Right forelimb (tissue), 1 donor: Measurements from ENCODE around the gene AKNA.
A peak's percentile ranks its signal among the peaks of the same experiment; 100 is the strongest.

Experiments
- DNase-seq: peaks from one replicate; pipeline ENCODE4 v3.0.0-alpha.2; 2018

AKNA gene, protein sequence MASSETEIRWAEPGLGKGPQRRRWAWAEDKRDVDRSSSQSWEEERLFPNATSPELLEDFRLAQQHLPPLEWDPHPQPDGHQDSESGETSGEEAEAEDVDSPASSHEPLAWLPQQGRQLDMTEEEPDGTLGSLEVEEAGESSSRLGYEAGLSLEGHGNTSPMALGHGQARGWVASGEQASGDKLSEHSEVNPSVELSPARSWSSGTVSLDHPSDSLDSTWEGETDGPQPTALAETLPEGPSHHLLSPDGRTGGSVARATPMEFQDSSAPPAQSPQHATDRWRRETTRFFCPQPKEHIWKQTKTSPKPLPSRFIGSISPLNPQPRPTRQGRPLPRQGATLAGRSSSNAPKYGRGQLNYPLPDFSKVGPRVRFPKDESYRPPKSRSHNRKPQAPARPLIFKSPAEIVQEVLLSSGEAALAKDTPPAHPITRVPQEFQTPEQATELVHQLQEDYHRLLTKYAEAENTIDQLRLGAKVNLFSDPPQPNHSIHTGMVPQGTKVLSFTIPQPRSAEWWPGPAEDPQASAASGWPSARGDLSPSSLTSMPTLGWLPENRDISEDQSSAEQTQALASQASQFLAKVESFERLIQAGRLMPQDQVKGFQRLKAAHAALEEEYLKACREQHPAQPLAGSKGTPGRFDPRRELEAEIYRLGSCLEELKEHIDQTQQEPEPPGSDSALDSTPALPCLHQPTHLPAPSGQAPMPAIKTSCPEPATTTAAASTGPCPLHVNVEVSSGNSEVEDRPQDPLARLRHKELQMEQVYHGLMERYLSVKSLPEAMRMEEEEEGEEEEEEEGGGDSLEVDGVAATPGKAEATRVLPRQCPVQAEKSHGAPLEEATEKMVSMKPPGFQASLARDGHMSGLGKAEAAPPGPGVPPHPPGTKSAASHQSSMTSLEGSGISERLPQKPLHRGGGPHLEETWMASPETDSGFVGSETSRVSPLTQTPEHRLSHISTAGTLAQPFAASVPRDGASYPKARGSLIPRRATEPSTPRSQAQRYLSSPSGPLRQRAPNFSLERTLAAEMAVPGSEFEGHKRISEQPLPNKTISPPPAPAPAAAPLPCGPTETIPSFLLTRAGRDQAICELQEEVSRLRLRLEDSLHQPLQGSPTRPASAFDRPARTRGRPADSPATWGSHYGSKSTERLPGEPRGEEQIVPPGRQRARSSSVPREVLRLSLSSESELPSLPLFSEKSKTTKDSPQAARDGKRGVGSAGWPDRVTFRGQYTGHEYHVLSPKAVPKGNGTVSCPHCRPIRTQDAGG (N-terminal part only)

DNA sequence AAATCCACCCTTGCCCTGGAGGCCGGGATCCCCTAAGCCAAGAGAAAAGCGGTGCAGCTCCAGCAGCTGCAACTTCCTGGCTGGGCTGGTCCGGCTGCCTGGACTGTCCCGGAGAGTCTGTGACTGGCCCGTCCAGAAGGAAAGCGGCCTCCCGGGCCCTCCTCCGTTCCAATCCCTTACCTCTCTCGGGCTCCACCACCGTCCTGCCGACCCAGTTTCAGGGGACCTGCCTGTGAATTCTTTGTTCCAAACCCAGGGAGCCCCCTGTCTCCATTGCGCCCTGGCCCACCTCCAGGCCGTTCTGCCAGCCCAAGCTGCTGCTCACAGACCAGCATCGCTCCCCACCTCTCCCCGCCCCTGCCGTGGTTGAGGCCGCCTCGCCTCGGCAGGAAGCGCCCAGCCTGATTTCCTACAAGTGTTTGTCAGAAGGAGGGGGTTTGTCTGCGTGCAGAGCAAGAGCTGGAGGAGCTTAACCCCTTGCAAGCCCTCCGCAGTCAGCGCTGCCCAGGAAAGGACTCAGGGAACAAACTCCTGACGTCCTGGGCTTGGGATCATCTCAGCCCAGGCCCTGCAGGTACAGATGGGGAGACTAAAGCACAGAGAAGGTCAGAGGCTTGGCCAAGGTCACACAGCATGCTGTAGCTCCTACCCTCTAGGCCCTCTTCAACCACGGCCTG lies at the start of gene AKNA:
Gene AKNA, minus strand, starts transcription at position 303 of the 677 bp plus-strand sequence. CDS start 6,649 bp downstream, outside the sequence.
- DNase-seq, result peak; percentile 87

DNA sequence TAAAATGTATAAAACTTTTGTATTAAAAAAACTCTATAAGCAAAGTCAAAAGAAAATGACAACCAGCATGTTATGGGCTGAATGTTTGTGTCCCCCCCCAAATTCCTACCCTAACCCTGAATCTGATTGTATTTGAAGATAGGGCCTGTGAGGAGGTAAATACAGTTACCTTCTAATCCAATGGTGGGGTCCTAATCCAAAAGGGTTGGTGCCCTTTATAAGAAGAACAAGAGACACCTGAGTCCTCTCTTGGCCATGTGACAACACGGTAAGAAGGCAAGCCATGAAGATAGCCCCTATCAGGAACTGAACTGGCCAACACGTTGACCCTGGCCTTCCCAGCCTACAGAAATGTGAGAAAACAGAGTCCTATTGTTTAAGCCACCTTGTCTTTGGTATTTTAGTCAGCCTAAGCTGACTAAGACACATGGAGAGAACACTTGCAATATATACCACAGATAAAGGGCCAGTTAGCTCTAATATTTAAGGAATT lies 49.7 kb upstream of the AKNA start:
- no peak for DNase-seq

DNA sequence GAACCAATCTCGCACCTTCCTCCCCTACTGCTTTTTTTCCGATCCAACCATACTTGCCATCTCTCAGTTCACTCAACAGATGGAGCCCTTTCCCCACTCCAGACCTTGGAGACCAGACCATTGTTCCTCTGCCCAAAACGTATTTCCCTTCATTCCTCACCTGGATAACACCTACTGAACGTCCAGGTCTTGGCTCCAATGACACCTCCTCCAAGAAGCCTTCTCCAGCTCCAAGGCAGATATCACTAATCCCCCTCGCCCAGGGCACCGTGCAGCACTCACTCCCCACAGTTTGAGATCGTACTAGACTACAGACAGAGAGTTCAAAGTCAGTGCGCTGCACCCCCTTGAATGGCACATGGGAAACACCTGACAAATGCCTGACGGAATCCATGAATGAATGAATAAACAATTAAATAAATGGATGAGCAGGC lies 47.1 kb upstream of the AKNA start:
- peak; percentile 61 for DNase-seq

DNA sequence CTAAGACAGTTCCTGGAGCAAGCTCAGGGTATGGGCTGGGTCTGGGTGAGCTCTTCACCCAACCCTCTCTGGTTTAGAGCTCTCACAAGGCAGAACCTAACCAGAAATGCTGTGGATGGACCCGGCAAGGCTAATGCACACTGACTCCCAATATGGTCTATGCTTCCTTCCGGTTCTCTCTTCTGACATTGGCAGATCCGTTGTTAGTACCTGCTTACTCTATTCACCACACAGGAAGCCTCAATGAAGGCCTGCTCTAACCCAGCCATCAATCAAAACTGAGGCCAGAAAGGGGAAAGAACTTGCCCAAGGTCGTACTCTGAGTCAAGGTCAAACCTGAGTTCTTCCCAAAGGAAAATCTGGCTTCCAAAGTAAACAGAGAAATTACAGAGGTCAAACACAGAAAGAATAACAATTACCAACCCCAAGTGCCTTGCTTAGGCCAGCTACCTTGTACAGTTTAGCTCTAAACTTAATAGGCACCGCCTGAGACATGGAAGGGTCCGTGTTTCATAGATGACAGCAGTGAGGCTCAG lies 46.0 kb upstream of the AKNA start:
- DNase-seq, result no peak

DNA sequence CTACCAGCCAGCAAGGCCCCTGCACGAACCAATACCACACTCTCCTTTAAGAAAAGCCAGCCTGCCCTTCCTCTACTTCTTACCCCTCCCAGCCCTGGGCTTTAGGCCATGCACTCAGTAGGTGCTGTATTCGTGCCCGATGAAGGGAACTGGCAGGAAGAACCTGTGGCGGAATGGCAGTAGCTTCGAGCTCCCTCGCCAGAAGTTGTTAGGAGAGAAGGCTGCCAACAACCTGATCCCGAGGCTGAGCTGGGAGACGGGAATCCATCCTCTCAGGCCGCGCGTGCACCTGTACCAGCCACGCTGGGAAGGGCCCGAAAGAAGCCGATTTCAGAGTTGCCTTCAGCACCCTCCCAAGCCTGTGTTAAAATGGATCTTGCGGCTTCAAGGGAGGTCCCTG lies 45.3 kb upstream of the AKNA start:
- DNase-seq, result no peak

DNA sequence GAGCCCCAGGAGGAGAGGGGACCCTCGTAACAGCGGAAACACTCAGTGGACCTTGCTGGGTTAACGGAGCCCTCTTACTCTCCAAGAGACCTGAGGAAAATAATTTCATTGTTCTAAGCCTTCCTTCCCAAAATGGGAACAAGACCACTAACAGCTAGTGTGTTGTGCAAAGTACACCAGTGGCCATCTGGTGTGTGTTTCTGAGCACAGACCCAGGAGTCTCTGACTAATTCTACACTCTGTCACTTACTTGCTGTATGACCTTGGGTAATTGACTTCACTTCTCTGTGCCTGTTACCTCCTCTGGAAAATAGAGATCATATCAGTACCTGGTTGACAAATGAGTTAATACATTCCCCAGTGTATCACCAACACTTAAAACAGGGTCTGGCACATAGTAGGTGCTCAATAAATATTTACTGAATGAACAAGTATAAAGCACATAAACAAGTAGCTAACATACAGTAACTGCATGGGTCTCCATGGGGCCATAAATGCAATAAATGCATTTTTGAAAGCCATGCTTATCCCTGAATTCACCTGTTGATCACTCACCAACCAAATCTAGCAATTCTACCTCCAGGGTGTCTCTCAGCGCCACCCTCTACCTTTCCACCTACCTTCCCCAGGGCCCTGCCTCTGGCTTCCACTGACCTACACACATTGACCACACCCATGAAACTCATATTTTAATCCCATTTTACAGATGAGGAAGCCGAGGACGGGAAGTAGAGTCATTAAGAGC lies 44.7 kb upstream of the AKNA start:
- no peak for DNase-seq

DNA sequence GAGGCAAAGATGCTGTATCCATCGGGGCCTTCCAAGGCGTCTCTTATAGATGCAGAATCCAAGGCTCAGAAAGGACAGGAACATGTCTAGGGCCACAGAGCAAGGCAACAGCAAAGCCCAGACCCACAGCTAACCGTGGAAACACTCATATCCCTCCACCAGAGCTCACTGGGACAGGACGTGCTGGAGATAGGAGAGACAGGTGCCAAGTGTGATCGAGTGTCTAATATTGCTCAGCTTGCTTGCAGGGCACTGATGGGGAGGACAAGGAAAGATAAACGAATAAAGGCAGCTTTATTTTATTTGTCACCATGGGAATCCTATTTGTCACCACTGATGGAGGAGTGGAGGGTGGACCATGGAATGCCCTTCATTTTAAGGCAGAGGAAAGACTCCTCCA lies 44.0 kb upstream of the AKNA start:
- DNase-seq, result no peak

DNA sequence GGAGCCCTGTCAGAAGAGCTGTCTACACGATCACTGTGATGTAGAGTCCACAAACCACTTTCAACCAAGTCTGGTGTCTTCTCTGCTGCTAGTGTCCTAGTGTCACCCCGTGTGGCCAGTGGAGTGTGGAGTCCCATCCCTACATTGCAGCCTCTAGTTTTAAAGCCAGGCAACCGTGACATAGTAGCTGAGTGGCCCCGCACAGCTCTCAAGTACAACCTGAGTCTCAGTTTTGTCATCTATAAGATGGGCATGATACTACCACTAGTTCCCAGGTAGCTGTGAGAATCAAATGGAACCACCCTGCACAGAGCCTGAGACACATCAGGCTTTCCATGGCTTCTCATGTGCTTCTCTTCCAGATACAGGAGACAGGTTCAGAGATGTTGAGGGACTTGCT lies 43.2 kb upstream of the AKNA start:
- DNase-seq, result no peak

DNA sequence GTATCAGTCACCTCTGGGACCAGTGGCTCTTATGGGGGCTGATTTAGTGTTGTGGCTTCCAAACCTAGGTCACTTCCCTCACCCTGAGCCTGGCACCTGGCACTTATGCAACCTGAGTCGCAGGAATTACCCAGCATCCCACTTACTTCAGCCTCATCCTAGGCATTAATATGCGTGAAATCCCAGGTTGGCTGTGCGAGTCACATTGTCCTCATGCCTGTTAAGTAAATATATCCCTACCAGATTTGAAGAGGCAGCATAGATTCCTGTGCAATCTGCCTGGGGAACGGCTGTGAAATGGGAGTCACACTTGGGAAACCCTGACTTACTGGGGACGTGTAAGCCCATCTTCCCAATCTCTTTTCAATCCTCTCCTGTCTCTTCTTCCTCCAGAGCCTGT lies 42.7 kb upstream of the AKNA start:
- no peak for DNase-seq

DNA sequence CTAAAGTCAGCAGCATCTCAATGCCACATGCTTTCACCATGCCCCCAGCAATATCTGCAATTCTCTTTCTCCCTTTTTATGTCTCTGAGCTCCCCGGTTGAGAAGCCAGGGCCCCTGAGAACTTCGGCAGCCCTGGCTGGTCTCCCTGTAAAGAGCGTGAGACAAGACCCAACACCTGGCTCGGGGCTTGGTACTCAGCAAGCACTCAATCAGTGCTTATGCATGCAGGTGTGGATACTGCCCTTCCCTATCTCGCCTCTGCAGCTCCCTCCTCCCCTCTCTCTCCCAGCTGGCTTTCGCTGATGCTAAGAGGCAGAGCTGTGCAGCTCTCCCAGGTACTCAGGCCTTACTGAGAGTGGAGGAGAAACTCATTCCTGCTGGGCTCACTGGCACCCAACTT lies 41.7 kb upstream of the AKNA start:
- no peak for DNase-seq

DNA sequence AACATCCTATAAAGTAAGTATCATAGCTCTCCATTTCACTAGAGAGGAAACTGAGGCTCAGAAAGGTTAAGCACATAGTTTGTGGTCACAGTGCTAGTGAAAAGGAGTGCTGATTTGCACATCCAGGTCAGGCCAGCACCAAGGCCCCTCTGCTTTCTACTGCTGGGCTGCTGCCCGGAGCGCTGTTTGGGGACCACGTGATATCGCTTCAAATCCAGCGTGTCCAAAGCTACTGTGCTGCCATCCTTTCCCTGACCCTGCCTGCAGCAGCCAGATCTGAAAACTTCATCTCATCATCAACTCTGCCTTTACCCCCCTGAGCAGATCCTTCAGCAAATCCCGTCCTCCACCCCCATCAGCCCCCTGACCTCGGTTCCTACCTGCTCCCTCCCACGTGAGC lies 40.7 kb upstream of the AKNA start:
- no peak for DNase-seq

DNA sequence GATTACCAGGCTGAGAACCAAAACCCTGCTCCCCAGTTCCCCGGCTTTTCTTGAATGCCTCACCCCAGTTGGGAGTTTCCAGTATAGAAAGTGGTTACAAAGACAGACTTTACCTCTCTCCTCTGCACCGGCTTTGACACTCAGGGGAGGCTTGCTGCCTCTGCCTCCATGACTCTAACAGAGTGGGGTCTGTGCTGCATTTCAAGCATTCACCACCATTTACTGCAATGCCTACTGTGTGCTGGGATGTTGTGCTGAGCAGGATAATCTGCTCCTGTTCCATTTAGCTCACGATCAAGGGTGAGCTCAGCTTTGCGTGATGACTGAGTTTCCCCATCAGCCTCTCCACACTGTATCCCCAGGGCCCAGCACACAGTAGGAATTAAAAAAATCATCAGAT lies 39.9 kb upstream of the AKNA start:
- no peak for DNase-seq

DNA sequence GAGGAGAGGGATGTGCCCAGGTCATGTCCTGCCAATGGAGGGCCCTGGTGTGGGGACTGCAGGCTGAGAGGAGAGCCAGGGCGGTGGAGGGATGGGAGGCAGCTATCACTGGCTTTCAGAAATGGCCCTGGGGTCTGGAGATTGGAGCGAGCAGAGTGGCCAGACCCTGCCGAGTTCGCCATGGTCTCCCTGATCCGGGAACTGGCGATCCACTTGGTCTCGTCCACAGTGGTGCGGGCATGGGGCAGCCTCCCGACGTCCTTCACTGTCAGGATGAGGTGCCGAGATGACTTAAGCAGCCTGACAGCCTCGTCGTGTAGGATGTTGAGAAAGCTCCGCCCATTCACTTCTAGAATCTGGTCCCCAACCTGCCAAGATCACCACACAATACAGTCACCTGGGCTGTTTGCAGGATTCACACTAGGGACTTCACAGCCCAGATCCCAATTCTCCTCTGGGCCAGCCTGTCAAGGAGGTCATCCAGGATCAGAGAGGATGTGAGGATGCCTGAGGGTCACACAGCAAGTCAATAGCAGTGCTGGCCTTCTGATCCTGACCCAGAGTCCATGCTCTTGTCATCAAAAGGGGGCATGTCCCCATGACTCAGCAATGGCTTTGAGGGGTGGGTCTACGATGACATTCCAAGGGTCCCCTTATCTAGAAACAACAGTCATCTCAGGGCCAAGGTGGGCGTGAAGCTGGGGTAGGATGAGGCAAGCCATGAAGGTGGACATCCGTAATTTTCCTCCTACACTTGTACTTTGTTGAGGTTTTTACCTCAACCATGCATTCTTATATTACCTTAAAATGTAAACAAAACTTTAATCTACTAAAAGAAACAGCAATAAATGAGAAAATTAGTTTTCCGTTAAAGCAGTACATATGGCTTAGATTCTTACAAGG lies 38.5 kb upstream of the AKNA start:
- no peak for DNase-seq

DNA sequence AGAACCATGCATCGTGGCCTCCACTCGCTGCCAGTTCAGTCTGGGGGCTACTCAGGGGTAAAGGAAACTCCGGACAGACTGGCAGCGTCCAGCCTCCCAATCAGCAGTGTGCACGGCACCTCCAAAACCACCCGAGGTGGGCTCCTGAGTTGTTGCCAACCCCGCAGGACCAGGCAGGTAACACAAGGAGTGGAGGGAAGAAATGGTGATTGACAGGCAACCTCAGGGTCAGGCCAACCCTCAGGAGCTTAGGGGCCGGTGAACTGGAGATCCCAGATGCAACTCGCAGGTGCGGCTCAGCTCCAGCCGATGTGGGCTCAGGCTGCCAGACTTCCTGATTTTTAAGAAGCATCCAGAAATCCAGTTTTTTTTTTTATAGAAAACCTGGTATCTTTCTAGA lies 37.3 kb upstream of the AKNA start:
- no peak for DNase-seq

DNA sequence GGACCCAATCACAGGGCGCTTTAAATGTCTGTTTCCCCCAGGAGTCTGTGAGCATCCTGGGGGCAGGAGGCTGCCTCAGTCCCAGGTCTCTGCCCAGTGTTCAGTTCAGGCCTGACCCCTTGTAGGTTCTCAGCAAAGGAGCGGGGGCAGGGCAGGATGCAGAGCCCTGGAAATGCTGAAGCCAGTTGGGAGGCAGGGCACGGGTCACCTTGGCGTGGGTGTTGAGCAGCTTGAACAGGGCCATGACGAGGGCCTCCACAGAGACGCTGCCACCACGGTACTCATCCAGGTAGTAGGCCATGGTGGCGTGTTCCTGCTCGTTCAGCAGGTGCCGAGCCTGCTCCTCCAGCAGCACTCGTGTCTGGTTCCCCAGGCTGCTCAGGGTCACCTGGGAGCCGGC lies 36.3 kb upstream of the AKNA start:
- no peak for DNase-seq

DNA sequence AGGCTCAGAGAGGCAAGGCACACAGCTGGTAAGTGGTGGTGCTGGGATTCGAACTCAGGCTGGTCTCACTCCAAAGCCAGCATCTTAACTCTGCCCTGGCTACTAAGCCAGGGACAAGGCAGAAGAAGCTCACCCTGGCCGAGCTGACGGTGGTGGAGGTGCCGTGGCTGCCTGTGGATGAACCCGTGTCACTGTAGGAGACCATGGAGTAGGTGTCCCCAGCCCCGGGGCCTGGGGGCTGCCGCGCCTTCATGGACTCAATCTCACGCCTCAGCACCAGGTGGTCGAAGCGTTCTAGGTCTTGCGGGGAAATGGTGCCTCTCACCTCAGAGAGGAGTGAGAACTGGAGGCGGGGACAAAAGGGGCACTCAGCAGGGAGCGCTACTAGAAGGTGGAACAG lies 35.4 kb upstream of the AKNA start:
- no peak for DNase-seq

DNA sequence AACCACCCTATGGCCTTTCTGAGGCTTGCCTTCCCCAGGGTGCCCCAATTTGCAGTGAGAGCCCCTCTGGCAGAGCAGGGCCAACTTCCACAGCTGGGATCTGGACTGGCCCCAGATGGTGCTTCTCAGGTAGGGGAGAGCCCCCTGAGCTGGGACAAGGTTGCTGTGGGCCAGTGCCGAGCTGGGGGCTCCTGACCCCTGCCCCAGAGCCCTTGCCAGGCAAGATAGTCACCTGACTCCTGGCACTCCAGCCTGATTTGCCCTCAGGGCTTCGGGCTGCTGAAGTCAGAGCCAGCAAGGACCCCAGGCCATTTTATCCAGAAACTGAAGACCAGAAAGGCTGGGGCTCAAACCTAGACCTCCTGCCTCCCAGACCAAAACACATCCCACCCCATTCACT lies 33.4 kb upstream of the AKNA start:
- no peak for DNase-seq

DNA sequence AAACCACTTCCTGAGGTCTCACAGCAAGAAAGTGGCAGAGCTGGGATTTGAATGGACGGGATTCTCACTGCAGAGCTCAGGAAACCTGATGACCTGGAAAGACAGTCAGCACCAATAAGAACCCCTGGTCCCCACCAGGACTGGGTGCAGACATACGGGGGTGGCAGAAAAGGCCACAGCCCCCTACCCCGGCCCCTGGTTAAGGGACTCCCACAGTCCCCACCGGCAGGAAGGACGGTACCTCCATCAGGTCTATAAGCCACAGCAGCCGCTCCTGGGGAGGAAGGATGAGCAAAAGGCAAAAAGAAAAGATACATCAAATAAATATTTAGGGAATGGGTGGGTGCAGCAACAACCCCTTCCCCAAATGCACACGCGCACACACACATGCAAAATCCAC lies 32.0 kb upstream of the AKNA start:
- no peak for DNase-seq

DNA sequence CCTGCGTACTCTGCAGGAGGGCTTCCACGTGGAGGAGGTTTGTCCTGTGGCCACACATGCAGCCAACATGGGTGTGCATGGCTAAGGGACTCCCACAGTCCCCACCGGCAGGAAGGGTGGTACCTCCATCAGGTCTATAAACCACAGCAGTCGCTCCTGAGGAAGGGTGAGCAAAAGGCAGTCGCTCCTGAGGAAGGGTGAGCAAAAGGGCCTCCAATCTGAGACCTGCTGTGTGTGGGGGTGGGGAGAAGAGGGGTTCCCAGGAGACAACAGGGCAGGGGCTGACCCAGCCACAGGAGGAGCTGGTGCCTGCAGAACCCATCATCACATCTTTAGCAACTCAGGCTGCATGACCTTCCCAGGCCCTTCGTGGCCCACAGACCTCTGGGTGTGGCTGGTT lies 30.3 kb upstream of the AKNA start:
- DNase-seq, result no peak

DNA sequence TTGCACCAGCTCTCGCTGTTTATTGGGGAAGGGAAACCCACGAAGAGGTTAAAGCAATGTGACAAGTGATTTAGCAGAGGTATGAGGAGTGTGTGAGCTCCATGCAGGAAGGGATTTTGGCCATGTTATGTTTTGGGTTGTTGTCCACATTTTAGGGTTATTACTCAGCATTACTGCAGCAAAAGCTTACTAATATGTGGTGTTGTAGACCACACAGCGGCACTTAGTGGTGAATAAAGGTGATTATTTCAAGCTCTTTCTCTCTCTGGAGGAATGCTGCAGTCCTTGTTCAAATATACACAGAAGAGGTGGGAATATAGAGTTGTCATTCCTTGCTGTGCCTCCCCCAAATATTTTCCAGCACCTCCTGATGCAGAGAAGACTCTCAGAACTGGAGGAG lies 29.7 kb upstream of the AKNA start:
- DNase-seq, result no peak
